Activated B cell treated with CpG ODN at 0.5 μM for 24 hours (primary cell): ENCODE measurements around the gene ADAM12. TPM values are rescaled to one million over a fixed set of nuclear protein-coding genes. Genes with fewer than 3 reads are reported as not detected.

ENCODE experiments used
- ATAC-seq: fragments of 200-7000 bp; cut with Tn5 transposase; one replicate; pipeline ENCODE4 v1.10.0; 2021; ENCODE audit warnings: low read depth, mild to moderate bottlenecking, moderate library complexity
- CTCF ChIA-PET: fragments of 350-600 bp; sonication (Branson Sonifier 250); formaldehyde crosslinking; loops from one replicate; lab custom pipeline; 2021; ENCODE audit warnings: antibody characterized with exemption; lab: Charles Lee
- POLR2A ChIA-PET: fragments of 350-600 bp; sonication (Branson Sonifier 250); formaldehyde crosslinking; loops from one replicate; lab custom pipeline; 2021; ENCODE audit warnings: antibody characterized with exemption; lab: Charles Lee
- DNase-seq: peaks from one replicate; pipeline ENCODE4 v3.0.0; 2022
- H3K27ac Mint-ChIP-seq: one replicate; pipeline ENCODE4 v1.8.0; 2020; ENCODE audit warnings: mixed read lengths
- H3K27me3 Mint-ChIP-seq: one replicate; pipeline ENCODE4 v1.8.0; 2021; ENCODE audit warnings: mixed read lengths
- H3K36me3 Mint-ChIP-seq: one replicate; pipeline ENCODE4 v1.8.0; 2021; ENCODE audit warnings: low read depth, mixed read lengths
- H3K4me1 Mint-ChIP-seq: one replicate; pipeline ENCODE4 v1.8.0; 2021; ENCODE audit warnings: mixed read lengths
- H3K4me3 Mint-ChIP-seq: one replicate; pipeline ENCODE4 v1.8.0; 2020; ENCODE audit warnings: mild to moderate bottlenecking, mixed read lengths
- H3K9me3 Mint-ChIP-seq: one replicate; pipeline ENCODE4 v1.8.0; 2020; ENCODE audit warnings: mixed read lengths
- CTCF ChIP-seq: fragments of 200-600 bp; IDR thresholded peaks from one replicate; pipeline ENCODE4 v1.8.0; 2022; ENCODE audit warnings: antibody characterized with exemption, mild to moderate bottlenecking
- intact Hi-C: fragments of 100-400 bp; cut with micrococcal nuclease; formaldehyde crosslinking; loops from one replicate; pipeline ENCODE4 v1.15.1; 2024
- total RNA-seq: library from RNA; stranded (reverse); gene quantifications from 2 replicates; pipeline ENCODE4 v1.2.3, GENCODE V29; 2022

The ADAM12 gene
- total RNA-seq, 1 donor from 2014 or later = 0.84 TPM

GRCh38 chr10:126084369-126084768, 303.9 kb downstream of the ADAM12 start:
- intact Hi-C loops = no loop called here
- ATAC-seq (no peak), DNase-seq (no peak)
- Mint-ChIP-seq H3K4me1 (no peaks in the 10 kb centered on the region), H3K9me3 (no peaks in the 10 kb centered on the region), H3K27me3 (peaks cover 3% of the 10 kb centered on the region), H3K27ac (no peak overlapping the region), H3K36me3 (no peaks in the 10 kb centered on the region), H3K4me3 (no peak overlapping the region)
- no peak for TF ChIP-seq CTCF
- POLR2A ChIA-PET = no interaction called here
- CTCF ChIA-PET = interaction anchor here (2.0 kb wide), 1 partner anchor 13 kb away, joined by 4 read pairs; no protein-coding TSS in a partner anchor

DNA sequence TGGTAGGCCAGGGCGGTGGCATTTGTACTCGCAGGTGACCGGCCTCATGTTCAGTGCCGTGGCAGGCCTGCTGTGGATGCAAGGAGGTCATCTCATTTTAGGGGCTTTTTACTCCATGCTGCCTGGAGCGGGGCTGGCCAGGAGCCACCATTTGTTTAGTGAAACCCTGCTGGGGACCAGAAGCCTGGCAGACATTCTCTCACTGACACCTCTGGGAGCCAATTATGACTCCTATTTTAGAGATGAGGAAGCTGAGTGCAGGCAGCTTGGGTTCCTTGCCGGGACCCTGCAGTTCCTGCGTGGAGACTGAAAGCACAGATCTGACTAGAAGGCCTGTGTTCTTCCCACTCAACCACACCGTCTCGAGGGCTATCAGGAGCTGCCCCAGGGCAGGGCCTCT, 305.3 kb downstream of the ADAM12 start:
- intact Hi-C loops = no loop called here
- TF ChIP-seq CTCF = no peak
- H3K4me3 Mint-ChIP-seq = no peak overlapping the region
- DNase-seq (no peak), ATAC-seq (no peak)
- POLR2A ChIA-PET = no interaction called here
- no peaks in the 10 kb centered on the region for H3K36me3 Mint-ChIP-seq
- peaks cover 6% of the 10 kb centered on the region for H3K27me3 Mint-ChIP-seq
- CTCF ChIA-PET = interaction anchor here (2.0 kb wide), 1 partner anchor 15 kb away, joined by 4 read pairs; no protein-coding TSS in a partner anchor
- no peak overlapping the region for H3K27ac Mint-ChIP-seq
- no peaks in the 10 kb centered on the region for H3K4me1 Mint-ChIP-seq
- no peaks in the 10 kb centered on the region for H3K9me3 Mint-ChIP-seq

DNA sequence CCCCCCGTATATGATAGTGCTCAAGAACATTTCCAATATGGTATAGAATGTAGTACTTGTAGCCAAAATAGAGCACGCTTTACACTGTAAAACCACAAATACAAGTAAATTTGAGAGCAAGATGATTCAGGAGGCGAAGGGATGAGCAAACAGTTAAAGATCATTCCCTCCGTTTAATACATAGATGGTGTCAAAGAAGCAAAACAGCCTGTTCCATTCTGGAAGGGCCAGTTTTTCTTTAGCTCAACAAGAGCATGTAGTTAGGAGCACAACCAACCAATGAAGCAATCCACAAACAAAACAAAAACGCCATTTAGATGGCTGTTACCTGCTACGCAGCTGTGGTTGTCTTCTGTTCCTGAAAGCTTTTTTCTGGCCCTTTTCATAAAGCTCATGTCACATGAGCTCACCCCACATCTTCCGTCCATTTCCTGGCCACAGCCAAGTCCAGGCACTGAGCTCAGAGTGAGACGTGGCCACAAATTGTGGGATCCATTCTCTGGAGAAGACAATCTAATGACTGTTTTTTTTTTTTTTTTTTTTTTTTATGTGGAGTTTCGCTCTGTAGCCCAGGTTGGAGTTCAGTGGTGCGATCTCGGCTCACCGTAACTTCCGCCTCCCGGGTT, 306.3 kb downstream of the ADAM12 start:
- ATAC-seq (no peak), DNase-seq (no peak)
- TF ChIP-seq CTCF = no peak
- intact Hi-C loops = no loop called here
- H3K4me3 Mint-ChIP-seq = no peak overlapping the region
- no peaks in the 10 kb centered on the region for H3K36me3 Mint-ChIP-seq
- H3K9me3 Mint-ChIP-seq = no peaks in the 10 kb centered on the region
- no peak overlapping the region for H3K27ac Mint-ChIP-seq
- CTCF ChIA-PET = interaction anchor here (1.5 kb wide), 1 partner anchor 16 kb away, joined by 3 read pairs; no protein-coding TSS in a partner anchor
- POLR2A ChIA-PET = interaction anchor here (0.6 kb wide), 3 partner anchors 39 to 287 kb away, joined by 3 to 10 read pairs (median 7); no protein-coding TSS in a partner anchor
- H3K27me3 Mint-ChIP-seq = peaks cover 7% of the 10 kb centered on the region
- H3K4me1 Mint-ChIP-seq = no peaks in the 10 kb centered on the region

GRCh38 chr10:126080879-126081411, 307.3 kb downstream of the ADAM12 start:
- no peak overlapping the region for H3K4me3 Mint-ChIP-seq
- ChIA-PET POLR2A (interaction anchor here (0.6 kb wide), 1 partner anchor 14 kb away, joined by 3 read pairs; no protein-coding TSS in a partner anchor), CTCF (interaction anchor here (1.5 kb wide), 1 partner anchor 17 kb away, joined by 3 read pairs; no protein-coding TSS in a partner anchor)
- no peak overlapping the region for H3K27ac Mint-ChIP-seq
- H3K27me3 Mint-ChIP-seq = peaks cover 9% of the 10 kb centered on the region
- ATAC-seq = no peak
- no peaks in the 10 kb centered on the region for H3K36me3 Mint-ChIP-seq
- H3K4me1 Mint-ChIP-seq = no peaks in the 10 kb centered on the region
- no peak for TF ChIP-seq CTCF
- H3K9me3 Mint-ChIP-seq = no peaks in the 10 kb centered on the region
- no peak for DNase-seq
- intact Hi-C loops = no loop called here

DNA sequence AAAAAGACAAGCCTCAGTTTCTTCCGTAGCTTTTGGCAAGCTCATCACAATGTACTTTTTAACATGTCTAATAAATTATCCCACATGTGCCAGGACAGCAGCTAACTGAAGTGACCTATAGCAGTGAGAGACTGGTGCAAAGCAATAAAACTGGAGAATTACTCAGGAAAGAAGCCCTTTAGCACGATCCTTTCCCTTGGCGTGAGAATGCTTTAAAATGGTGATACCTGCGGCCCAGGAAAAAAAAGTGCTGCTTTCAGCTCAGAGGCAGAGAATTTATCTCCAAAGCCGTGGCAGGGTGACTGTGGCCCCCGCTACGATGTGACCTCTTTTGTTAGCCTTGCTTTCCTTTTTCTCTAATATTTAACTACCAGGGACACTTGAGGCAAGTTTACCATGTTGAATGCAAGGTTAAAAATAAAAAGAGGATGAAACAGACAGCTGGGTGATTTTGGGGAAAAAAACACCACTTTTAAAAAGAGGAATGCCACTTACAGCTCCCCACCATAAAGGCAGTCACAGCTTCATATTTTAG, 307.9 kb downstream of the ADAM12 start:
- no peak for ATAC-seq
- no peaks in the 10 kb centered on the region for H3K4me1 Mint-ChIP-seq
- POLR2A ChIA-PET = no interaction called here

More for the DNA sequence above, 307.9 kb downstream of the ADAM12 start:
- Mint-ChIP-seq H3K27me3 (peaks cover 9% of the 10 kb centered on the region), H3K9me3 (no peaks in the 10 kb centered on the region), H3K4me3 (no peak overlapping the region), H3K27ac (no peak overlapping the region), H3K36me3 (no peaks in the 10 kb centered on the region)
- TF ChIP-seq CTCF = no peak
- CTCF ChIA-PET = no interaction called here
- intact Hi-C loops = no loop called here
- DNase-seq = no peak
